SK-N-SH (cell line): ENCODE results near the gene ARL3. TPM values are rescaled to one million over a fixed set of nuclear protein-coding genes. Genes with fewer than 3 reads are reported as not detected.

Experiments used
- CTCF ChIA-PET: fragments of 300-600, 350-600 bp; formaldehyde crosslinking; extraction: SDS; loops from one replicate; lab custom pipeline; 2021; lab: Yijun Ruan, JAX
- POLR2A ChIA-PET: fragments of 350-600 bp; sonication (Branson Sonifier 250); formaldehyde crosslinking; extraction: SDS; loops from one replicate; lab custom pipeline; 2020; ENCODE audit warnings: antibody characterized with exemption, inconsistent platforms; lab: Yijun Ruan, JAX
- DNase-seq: peaks from one replicate; pipeline ENCODE4 v3.0.0; 2012
- H2AFZ ChIP-seq: fragments of 200-600 bp; sonication (generic); 2 replicates; pipeline ENCODE4 v1.8.1; 2016; ENCODE audit warnings: antibody characterized with exemption, mild to moderate bottlenecking, low read depth
- H3F3A ChIP-seq: fragments of 200-600 bp; sonication (generic); replicated peaks from 2 replicates; pipeline ENCODE3; 2016; ENCODE audit warnings: antibody characterized with exemption, mild to moderate bottlenecking; ENCODE audit not compliant: insufficient read depth
- H3K27ac ChIP-seq, 2 experiments: fragments of 200-500 bp in 1 of 2; fragments of 200-600 bp in 1 of 2; sonication (Bioruptor generic) in 1 of 2; sonication (generic), shearing (Covaris generic) in 1 of 2; 2 replicates each; pipeline versions ENCODE4 v1.5.1 to v1.6.1; 2014 to 2016; ENCODE audit warnings: low read depth in 2 of 2, inconsistent platforms in 1 of 2, low read length in 1 of 2, mild to moderate bottlenecking in 1 of 2, mixed read lengths in 1 of 2
- H3K27me3 ChIP-seq: fragments of 200-600 bp; sonication (generic), shearing (Covaris generic); 2 replicates; pipeline ENCODE4 v1.6.1; 2016; ENCODE audit warnings: mixed run types; ENCODE audit not compliant: insufficient read depth
- H3K36me3 ChIP-seq, 2 experiments: fragments of 200-500 bp in 1 of 2; fragments of 200-600 bp in 1 of 2; sonication (Bioruptor generic) in 1 of 2; sonication (generic) in 1 of 2; replicated peaks in 1 of 2; 2 replicates each; pipeline versions ENCODE3 to v1.5.1; 2014 to 2016; ENCODE audit warnings: low read length in 1 of 2, mild to moderate bottlenecking in 1 of 2; ENCODE audit not compliant: insufficient read depth in 2 of 2, control insufficient read depth in 1 of 2
- H3K4me1 ChIP-seq, 2 experiments: fragments of 200-500 bp in 1 of 2; fragments of 200-600 bp in 1 of 2; sonication (Bioruptor generic) in 1 of 2; sonication (generic), shearing (Covaris generic) in 1 of 2; 2 replicates each; pipeline versions ENCODE4 v1.5.1 to v1.6.1; 2014 to 2016; ENCODE audit warnings: low read depth in 1 of 2, low read length in 1 of 2, mixed run types in 1 of 2; ENCODE audit not compliant: insufficient read depth in 2 of 2, control insufficient read depth in 1 of 2
- H3K4me2 ChIP-seq: fragments of 200-600 bp; sonication (generic), shearing (Covaris generic); 2 replicates; pipeline ENCODE4 v1.6.1; 2017; ENCODE audit warnings: mixed run types
- H3K4me3 ChIP-seq, 2 experiments: fragments of 200-500 bp in 1 of 2; fragments of 200-600 bp in 1 of 2; sonication (Bioruptor generic) in 1 of 2; sonication (generic), shearing (Covaris generic) in 1 of 2; 2 replicates each; pipeline versions ENCODE4 v1.5.1 to v1.8.1; 2014 to 2016; ENCODE audit warnings: low read depth in 2 of 2, inconsistent platforms in 1 of 2, low read length in 1 of 2, mild to moderate bottlenecking in 1 of 2, mixed read lengths in 1 of 2, moderate library complexity in 1 of 2
- H3K79me2 ChIP-seq: fragments of 200-600 bp; sonication (generic); 2 replicates; pipeline ENCODE4 v1.8.1; 2017; ENCODE audit warnings: mild to moderate bottlenecking; ENCODE audit not compliant: insufficient read depth
- H3K9ac ChIP-seq: fragments of 200-600 bp; sonication (generic); 2 replicates; pipeline ENCODE4 v1.6.1; 2017; ENCODE audit warnings: mixed run types
- H3K9me2 ChIP-seq: fragments of 200-600 bp; sonication (generic); 2 replicates; pipeline ENCODE4 v1.6.1; 2017; ENCODE audit warnings: mixed run types
- H3K9me3 ChIP-seq: fragments of 200-600 bp; sonication (generic); 2 replicates; pipeline ENCODE4 v1.6.1; 2017; ENCODE audit warnings: mixed run types, mild to moderate bottlenecking, moderate library complexity
- H4K20me1 ChIP-seq: fragments of 200-600 bp; sonication (generic); 2 replicates; pipeline ENCODE4 v1.6.1; 2017; ENCODE audit warnings: mild to moderate bottlenecking, mixed run types; ENCODE audit not compliant: insufficient read depth
- CHD2 ChIP-seq: fragments of 150-350 bp; IDR thresholded peaks from 2 replicates; pipeline ENCODE4 v1.6.1; 2018; ENCODE audit warnings: low read length; ENCODE audit not compliant: partially characterized antibody
- FOSL2 ChIP-seq: IDR thresholded peaks from 2 replicates; pipeline ENCODE4 v1.4.0; 2012; ENCODE audit warnings: low read depth, mild to moderate bottlenecking, moderate library complexity, borderline replicate concordance
- IRF3 ChIP-seq: fragments of 150-350 bp; IDR thresholded peaks from 2 replicates; pipeline ENCODE4 v1.6.1; 2016; ENCODE audit warnings: mild to moderate bottlenecking, low read depth, low read length
- JUND ChIP-seq: IDR thresholded peaks from 2 replicates; pipeline ENCODE4 v1.4.0; 2012
- MXI1 ChIP-seq: IDR thresholded peaks from 2 replicates; pipeline ENCODE4 v1.6.1; 2012; ENCODE audit warnings: mild to moderate bottlenecking, low read depth, low read length, improper control_type of control experiment
- NFIC ChIP-seq: IDR thresholded peaks from 2 replicates; pipeline ENCODE4 v1.4.0; 2012; ENCODE audit warnings: borderline replicate concordance
- PBX3 ChIP-seq: IDR thresholded peaks from 2 replicates; pipeline ENCODE4; 2012
- POLR2AphosphoS5 ChIP-seq: IDR thresholded peaks from 2 replicates; pipeline ENCODE4 v1.6.1; 2012; ENCODE audit warnings: low read depth, low read length
- RCOR1 ChIP-seq: fragments of 150-350 bp; IDR thresholded peaks from 2 replicates; pipeline ENCODE4 v1.6.1; 2017; ENCODE audit warnings: antibody characterized with exemption, low read length
- RXRA ChIP-seq: IDR thresholded peaks from 2 replicates; pipeline ENCODE4 v1.4.0; 2012; ENCODE audit warnings: low read depth, mild to moderate bottlenecking, borderline replicate concordance
- TCF12 ChIP-seq: IDR thresholded peaks from 2 replicates; pipeline ENCODE4 v1.4.0; 2012
- TEAD4 ChIP-seq: IDR thresholded peaks from 2 replicates; pipeline ENCODE4 v1.4.0; 2012; ENCODE audit warnings: mild to moderate bottlenecking, borderline replicate concordance; ENCODE audit not compliant: insufficient read depth
- ZBTB33 ChIP-seq: IDR thresholded peaks from 2 replicates; pipeline ENCODE4 v1.4.0; 2012; ENCODE audit warnings: low read depth, borderline replicate concordance
- WGBS: methylation state at CpG from one replicate; pipeline ENCODE4 v1.1.6; 2017; ENCODE audit warnings: low lambda C conversion rate; 5-methylcytosine and 5-hydroxymethylcytosine counted together
- polyA plus RNA-seq, 3 experiments: library from polyadenylated mRNA; depleted of rRNA; stranded (reverse); fragments of >200 nt; gene quantifications; 2 replicates each; pipeline ENCODE4 v1.2.3, GENCODE V29; 2012
- TF ChIP-seq, protein P1 (sequence below): IDR thresholded peaks from 2 replicates; pipeline ENCODE4 v1.6.1; 2012; ENCODE audit warnings: mild to moderate bottlenecking, low read depth, low read length, moderate library complexity

Gene ARL3
- polyA plus RNA-seq, 1 of the 3 experiments (the other 2 are of a cell fraction) = 11.2 TPM

DNA sequence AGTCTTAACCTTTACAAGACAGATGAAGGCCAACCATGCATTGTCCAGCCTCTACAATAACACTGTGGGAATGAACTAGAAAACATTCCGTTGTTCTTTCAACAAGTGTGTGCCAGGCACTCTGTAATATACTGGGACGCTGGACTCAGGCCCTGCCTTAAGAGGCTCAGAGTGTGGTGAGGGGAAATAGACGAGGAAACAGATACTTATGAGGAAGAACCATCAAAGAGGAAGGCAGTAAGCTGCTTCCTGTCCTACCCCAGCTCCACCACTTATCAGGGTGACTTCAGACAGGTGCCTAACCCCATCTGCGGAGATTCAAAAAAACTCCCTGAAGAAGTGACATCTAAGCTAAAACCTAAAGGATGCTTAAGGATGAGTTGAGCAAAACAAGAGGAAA lies 78.8 kb downstream of the ARL3 start (continued):
- TF ChIP-seq, protein P1, sequence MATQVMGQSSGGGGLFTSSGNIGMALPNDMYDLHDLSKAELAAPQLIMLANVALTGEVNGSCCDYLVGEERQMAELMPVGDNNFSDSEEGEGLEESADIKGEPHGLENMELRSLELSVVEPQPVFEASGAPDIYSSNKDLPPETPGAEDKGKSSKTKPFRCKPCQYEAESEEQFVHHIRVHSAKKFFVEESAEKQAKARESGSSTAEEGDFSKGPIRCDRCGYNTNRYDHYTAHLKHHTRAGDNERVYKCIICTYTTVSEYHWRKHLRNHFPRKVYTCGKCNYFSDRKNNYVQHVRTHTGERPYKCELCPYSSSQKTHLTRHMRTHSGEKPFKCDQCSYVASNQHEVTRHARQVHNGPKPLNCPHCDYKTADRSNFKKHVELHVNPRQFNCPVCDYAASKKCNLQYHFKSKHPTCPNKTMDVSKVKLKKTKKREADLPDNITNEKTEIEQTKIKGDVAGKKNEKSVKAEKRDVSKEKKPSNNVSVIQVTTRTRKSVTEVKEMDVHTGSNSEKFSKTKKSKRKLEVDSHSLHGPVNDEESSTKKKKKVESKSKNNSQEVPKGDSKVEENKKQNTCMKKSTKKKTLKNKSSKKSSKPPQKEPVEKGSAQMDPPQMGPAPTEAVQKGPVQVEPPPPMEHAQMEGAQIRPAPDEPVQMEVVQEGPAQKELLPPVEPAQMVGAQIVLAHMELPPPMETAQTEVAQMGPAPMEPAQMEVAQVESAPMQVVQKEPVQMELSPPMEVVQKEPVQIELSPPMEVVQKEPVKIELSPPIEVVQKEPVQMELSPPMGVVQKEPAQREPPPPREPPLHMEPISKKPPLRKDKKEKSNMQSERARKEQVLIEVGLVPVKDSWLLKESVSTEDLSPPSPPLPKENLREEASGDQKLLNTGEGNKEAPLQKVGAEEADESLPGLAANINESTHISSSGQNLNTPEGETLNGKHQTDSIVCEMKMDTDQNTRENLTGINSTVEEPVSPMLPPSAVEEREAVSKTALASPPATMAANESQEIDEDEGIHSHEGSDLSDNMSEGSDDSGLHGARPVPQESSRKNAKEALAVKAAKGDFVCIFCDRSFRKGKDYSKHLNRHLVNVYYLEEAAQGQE = no peak
- TF ChIP-seq TCF12 (no peak), FOSL2 (no peak), TEAD4 (no peak)

- Histone ChIP-seq H3K27ac (peak overlapping the region; percentile 35 to 91; a peak in 3 of 4 replicates), H2AFZ (no peak overlapping the region), H3K36me3 (peaks cover 0 to 3% of the 10 kb centered on the region in 2 experiments), H3K4me2 (peak overlapping the region; percentile 71), H3K27me3 (no peaks in the 10 kb centered on the region), H4K20me1 (no peaks in the 10 kb centered on the region), H3K9ac (no peak overlapping the region), H3K4me1 (peaks cover 37 to 56% of the 10 kb centered on the region in 2 experiments; a peak in 3 of 4 replicates), H3K9me3 (no peaks in the 10 kb centered on the region), H3K9me2 (no peaks in the 10 kb centered on the region), H3K79me2 (no peaks in the 10 kb centered on the region), H3K4me3 (no peak overlapping the region), H3F3A (peaks cover 25% of the 10 kb centered on the region)
- TF ChIP-seq IRF3 (no peak), RCOR1 (no peak), ZBTB33 (no peak), CHD2 (no peak), MXI1 (no peak), NFIC (no peak), TEAD4 (no peak), JUND (no peak), POLR2AphosphoS5 (no peak), RXRA (no peak), PBX3 (no peak)
- POLR2A ChIA-PET = no interaction called here
- WGBS = 46% methylated on average over 3 of the region's 4 CpGs
- no peak for DNase-seq
- CTCF ChIA-PET = interaction anchor here (1.9 kb wide), 1 partner anchor 11 kb away, joined by 7 read pairs; no protein-coding TSS in a partner anchor
Measured at GRCh38 chr10:102634686-102635085, 79.5 kb downstream of the ARL3 start.
